K562 (cell line): ENCODE data around the gene TOMT. TPM values are rescaled to one million over a fixed set of nuclear protein-coding genes. Genes with fewer than 3 reads are reported as not detected.

Experiments
- ATAC-seq: fragments of 200-7000 bp; cut with Tn5 transposase; 3 replicates; pipeline ENCODE4 v1.9.1; 2020; ENCODE audit warnings: moderate library complexity
- BruUV-seq: library from RNA; stranded (reverse); fragments of 400-500 nt; replicated peaks from 2 replicates; lab custom pipeline; 2021; lab: Mats Ljungman, UMichigan
- CTCF ChIA-PET: fragments of 300-600 bp; formaldehyde crosslinking; extraction: SDS; loops from one replicate; lab custom pipeline; 2021; ENCODE audit warnings: low intra/inter-chr PET ratio; lab: Yijun Ruan, JAX
- POLR2A ChIA-PET: fragments of 300-600, 350-650 bp; sonication (Branson Sonifier 250); formaldehyde crosslinking; extraction: SDS; loops from one replicate; lab custom pipeline; 2021; ENCODE audit warnings: antibody characterized with exemption, inconsistent platforms; lab: Yijun Ruan, JAX
- DNase-seq, 4 experiments: peaks; one replicate each; pipeline versions ENCODE4 v3.0.0 to v3.0.0-alpha.2; 2011 to 2018; ENCODE audit warnings: low spot score in 3 of 4, mixed read lengths in 3 of 4; ENCODE audit errors: extremely low read depth in 1 of 4
- FAIRE-seq: peaks from 2 replicates; lab custom pipeline; 2011; peaks lifted over from hg19 to GRCh38; lab: Jason Lieb, UNC
- H2AFZ ChIP-seq: 2 replicates; pipeline ENCODE4 v1.6.0; 2011; ENCODE audit warnings: low read depth, low read length, control low read depth, inconsistent platforms
- H3K27ac ChIP-seq: fragments of 200-600 bp; 3 replicates; pipeline ENCODE4 v1.8.0; 2011; ENCODE audit warnings: low read depth, mild to moderate bottlenecking, control low read depth, inconsistent platforms, low read length, moderate library complexity, mixed read lengths; ENCODE audit errors: extremely low read depth
- H3K27me3 ChIP-seq, 2 experiments: fragments of 300-600 bp in 1 of 2; 2 replicates in 1 of 2; 3 replicates in 1 of 2; pipeline versions ENCODE4 v1.6.0 to v1.8.0; 2011; ENCODE audit warnings: inconsistent platforms in 2 of 2, low read length in 2 of 2, mild to moderate bottlenecking in 1 of 2, mixed read lengths in 1 of 2, moderate library complexity in 1 of 2; ENCODE audit not compliant: control insufficient read depth in 2 of 2, insufficient read depth in 2 of 2
- H3K36me3 ChIP-seq: fragments of 300-600 bp; 3 replicates; pipeline ENCODE4 v1.8.0; 2011; ENCODE audit warnings: mild to moderate bottlenecking, low read length, inconsistent platforms; ENCODE audit not compliant: control insufficient read depth, insufficient read depth
- H3K4me1 ChIP-seq, 2 experiments: fragments of 200-600 bp in 1 of 2; replicated peaks in 1 of 2; 2 replicates in 1 of 2; 3 replicates in 1 of 2; pipeline versions ENCODE4 v1.5.1 to v1.8.0; 2011; ENCODE audit warnings: inconsistent platforms in 2 of 2, low read length in 2 of 2, mild to moderate bottlenecking in 1 of 2, mixed read lengths in 1 of 2, moderate library complexity in 1 of 2; ENCODE audit not compliant: control insufficient read depth in 2 of 2, insufficient read depth in 2 of 2
- H3K4me2 ChIP-seq: 2 replicates; pipeline ENCODE4 v1.6.1; 2011; ENCODE audit warnings: low read length, control low read depth, inconsistent platforms, mixed read lengths; ENCODE audit not compliant: insufficient read depth
- H3K4me3 ChIP-seq: fragments of 200-600 bp; sonication (generic), shearing (Covaris generic); 2 replicates; pipeline ENCODE4 v1.5.1; 2016; ENCODE audit warnings: control low read depth, inconsistent platforms
- H3K79me2 ChIP-seq: fragments of 200-600 bp; 3 replicates; pipeline ENCODE4 v1.8.0; 2011; ENCODE audit warnings: low read length, inconsistent platforms; ENCODE audit not compliant: control insufficient read depth, insufficient read depth
- H3K9ac ChIP-seq, 2 experiments: 2 replicates each; pipeline versions ENCODE4 v1.6.0 to v1.6.1; 2011; ENCODE audit warnings: low read depth in 2 of 2, low read length in 2 of 2, control low read depth in 1 of 2, inconsistent platforms in 1 of 2, mild to moderate bottlenecking in 1 of 2, mixed read lengths in 1 of 2; ENCODE audit not compliant: insufficient read depth in 1 of 2
- H3K9me1 ChIP-seq: one replicate; pipeline ENCODE4 v1.6.0; 2011; ENCODE audit warnings: inconsistent platforms, mild to moderate bottlenecking, low read length, moderate library complexity; ENCODE audit not compliant: control insufficient read depth, insufficient read depth
- H3K9me3 ChIP-seq: replicated peaks from 2 replicates; pipeline ENCODE4 v1.5.1; 2011; ENCODE audit warnings: low read depth, low read length, inconsistent platforms; ENCODE audit not compliant: control insufficient read depth, insufficient read depth
- H4K20me1 ChIP-seq: replicated peaks from 2 replicates; pipeline ENCODE4 v1.6.1; 2011; ENCODE audit warnings: low read length, inconsistent platforms, mixed read lengths; ENCODE audit not compliant: control insufficient read depth, insufficient read depth
- ARNT ChIP-seq, 2 experiments: fragments of 450-650 bp; IDR thresholded peaks; 2 replicates each; pipeline ENCODE4 v1.6.1; 2016; ENCODE audit warnings: mild to moderate bottlenecking in 1 of 2
- FOXM1 ChIP-seq, 2 experiments: fragments of 450-650 bp in 1 of 2; sonication (generic) in 1 of 2; formaldehyde crosslinking in 1 of 2; IDR thresholded peaks; 2 replicates each; pipeline versions ENCODE4 v1.6.1 to v1.9.0; 2017 to 2022; ENCODE audit warnings: low read depth in 2 of 2, mild to moderate bottlenecking in 2 of 2, missing genetic modification reagents in 1 of 2, moderate library complexity in 1 of 2
- GTF2F1 ChIP-seq: IDR thresholded peaks from 2 replicates; pipeline ENCODE4 v1.6.1; 2011; ENCODE audit warnings: low read depth, low read length, improper control_type of control experiment
- LCOR ChIP-seq: sonication (generic); formaldehyde crosslinking; IDR thresholded peaks from 2 replicates; pipeline ENCODE4 v1.8.0; 2022; ENCODE audit warnings: mild to moderate bottlenecking, missing genetic modification reagents
- SUPT5H ChIP-seq: fragments of 450-650 bp; IDR thresholded peaks from 2 replicates; pipeline ENCODE4 v1.6.1; 2016
- WGBS: fragments of 100-300 bp; shearing (Covaris generic); methylation state at CpG from one replicate; pipeline ENCODE4 v1.1.6; 2016; ENCODE audit warnings: low coverage, mixed read lengths; ENCODE audit not compliant: insufficient coverage; ENCODE audit errors: missing lambda C conversion rate; 5-methylcytosine and 5-hydroxymethylcytosine counted together
- in situ Hi-C: fragments of 300-500 bp; cut with MboI; formaldehyde crosslinking; loops from 4 replicates; pipeline ENCODE4 v1.15.0; 2018; ENCODE audit warnings: inconsistent platforms, mixed read lengths
- intact Hi-C: fragments of 100-400 bp; cut with micrococcal nuclease; formaldehyde crosslinking; loops from 2 replicates; pipeline ENCODE4 v1.14.2; 2022
- polyA plus RNA-seq, 8 experiments: library from polyadenylated mRNA; depleted of rRNA in 4 of 8; stranded (reverse) in 5 of 8; unstranded in 3 of 8; fragments of >200 nt; fragmentation: Nextera tagmentation in 2 of 8; fragmentation: Illumina TruSeq in 1 of 8; extraction: Ambion mirVana in 2 of 8; extraction: Trizol in 1 of 8; gene quantifications; 2 replicates each; pipeline versions ENCODE4 v1.2.1 to v1.2.3, GENCODE V29; 2011 to 2014; ENCODE audit warnings: inconsistent platforms in 1 of 8, missing spikeins in 1 of 8
- total RNA-seq, 7 experiments: library from RNA; depleted of rRNA in 6 of 7; stranded (reverse); fragments of >200 nt in 6 of 7; fragmentation: Illumina TruSeq in 2 of 7; extraction: Trizol in 2 of 7; gene quantifications; 2 replicates each; pipeline versions ENCODE4 v1.2.1 to v1.2.3, GENCODE V29; 2011 to 2021; ENCODE audit warnings: low replicate concordance in 1 of 7
- TF ChIP-seq, protein P1 (sequence below): fragments of 250-450 bp; sonication (Bioruptor Pico); IDR thresholded peaks from 2 replicates; pipeline ENCODE4 v1.8.0; 2021; ENCODE audit warnings: mild to moderate bottlenecking, moderate library complexity
- TF ChIP-seq, protein P2 (sequence below), 2 experiments: IDR thresholded peaks; 2 replicates each; pipeline ENCODE4 v1.6.1; 2011; ENCODE audit warnings: borderline replicate concordance in 1 of 2, control low read depth in 1 of 2, low read depth in 1 of 2, low read length in 1 of 2, mild to moderate bottlenecking in 1 of 2, mixed read lengths in 1 of 2, moderate library complexity in 1 of 2; ENCODE audit not compliant: insufficient read depth in 1 of 2, insufficient read length in 1 of 2, poor library complexity in 1 of 2, severe bottlenecking in 1 of 2; ENCODE audit errors: extremely low read depth in 1 of 2
- TF ChIP-seq, protein P3 (sequence below), 2 experiments: IDR thresholded peaks; 2 replicates each; pipeline ENCODE4 v1.6.1; 2012; ENCODE audit warnings: improper control_type of control experiment in 2 of 2, low read depth in 2 of 2, low read length in 2 of 2, borderline replicate concordance in 1 of 2
- TF ChIP-seq, protein P4 (sequence below): fragments of 250-450 bp; sonication (Bioruptor Pico); IDR thresholded peaks from 2 replicates; pipeline ENCODE4 v1.8.0; 2022; ENCODE audit warnings: moderate library complexity, mild to moderate bottlenecking, inconsistent platforms

The TOMT gene
- total and polyA plus RNA-seq, 9 of the 15 experiments (the other 6 are each of a cell fraction or from before 2014, with no cell fraction given), result not detected

DNA sequence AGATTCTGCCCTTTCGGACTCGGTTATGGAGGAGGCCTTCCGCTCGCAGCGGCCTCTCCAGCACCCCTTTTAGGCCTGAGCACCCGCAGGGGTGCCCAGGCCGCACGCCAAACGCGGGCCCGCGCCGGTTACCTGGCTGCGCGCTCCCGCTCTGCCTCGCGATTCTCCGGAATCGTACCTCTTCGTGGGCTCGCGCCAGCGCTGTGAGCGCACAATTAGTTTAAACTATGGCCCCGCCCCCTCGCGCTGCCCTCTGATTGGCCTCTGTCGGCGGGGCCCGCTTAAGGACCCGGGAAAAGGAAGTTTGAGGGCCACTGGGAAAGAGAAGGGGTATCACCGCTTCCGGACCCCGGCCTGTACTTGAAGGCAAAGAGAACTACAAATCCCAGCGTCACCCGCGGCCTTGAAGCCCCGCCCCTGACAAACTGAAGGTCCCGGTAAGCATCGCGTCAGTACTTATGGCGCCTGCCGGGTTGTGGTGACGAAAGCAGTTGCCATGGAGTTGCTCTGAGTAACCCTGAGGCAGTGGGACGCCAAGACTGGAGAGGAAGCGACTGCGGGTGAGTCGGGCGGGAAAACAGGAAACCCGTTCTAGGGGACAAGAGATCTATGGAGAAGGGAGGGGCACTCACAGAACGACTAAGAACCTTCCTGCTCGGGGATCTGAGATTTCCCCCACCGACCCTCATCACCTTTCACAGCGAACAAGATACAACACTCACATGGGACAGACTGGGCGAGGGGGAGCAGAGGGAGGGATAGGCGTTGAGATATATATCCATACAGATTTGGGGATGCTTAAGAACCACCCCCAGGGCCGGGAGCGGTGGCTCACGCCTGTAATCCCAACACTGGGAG lies 25.2 kb upstream of the TOMT start, which contains the start of the genes LRRC51 and NUMA1:
Gene LRRC51, plus strand, starts transcription at position 525 of the 858 bp plus-strand sequence. CDS start 8,234 bp downstream, outside the sequence.
Gene NUMA1, minus strand, starts transcription at position 217 of the 858 bp plus-strand sequence. CDS start 44,599 bp downstream, outside the sequence.
- BruUV-seq, result no TSS peak
- ChIA-PET CTCF (no interaction called here), POLR2A (interaction anchor here (2.3 to 2.9 kb wide), 3 partner anchors 10 to 20 kb away, joined by 10 to 15 read pairs (median 10); no protein-coding TSS in a partner anchor)
- 0 out of 2 replicates have a peak, but pooled peaks cover 6% of the 10 kb centered on the region for H4K20me1 ChIP-seq
- FAIRE-seq (peak; percentile 99), ATAC-seq (peak; percentile 95), DNase-seq (peak; percentile 94 to 100 (median 94))
- intact Hi-C loops (loop anchor here (1.0 to 2.0 kb wide), 3 partner anchors 23 to 40 kb away; partner anchors contain the start of genes ANAPC15 and LAMTOR1), in situ Hi-C loops (no loop called here)
- H3K9me3 ChIP-seq, result no peaks in the 10 kb centered on the region
- peak within 1 kb of the TSS; percentile 95 for H3K4me2 ChIP-seq
- peaks cover 44% of the 10 kb centered on the region for H3K79me2 ChIP-seq
- H3K27ac ChIP-seq, result peak within 1 kb of the TSS; percentile 86
- no peaks in the 10 kb centered on the region for H3K9me1 ChIP-seq
- peaks cover 6 to 13% of the 10 kb centered on the region in 2 experiments; a peak in 3 of 5 replicates for H3K4me1 ChIP-seq
- H3K4me3 ChIP-seq, result peak within 1 kb of the TSS; percentile 70
- peak within 1 kb of the TSS; percentile 99 for H2AFZ ChIP-seq
- H3K9ac ChIP-seq, result peak within 1 kb of the TSS; percentile 82 to 94
- H3K27me3 ChIP-seq, result no peaks in the 10 kb centered on the region
- under 1% methylated on average over 56 of the region's 60 CpGs for WGBS
- H3K36me3 ChIP-seq, result peaks cover 10% of the 10 kb centered on the region; the same call in 2 of the 3 replicates
- TF ChIP-seq FOXM1 (IDR thresholded peaks at IDR 0.05; ENCODE audit: low read depth) (peak; percentile 73), FOXM1 (CRISPR knock-in tag; IDR thresholded peaks at IDR 0.05; ENCODE audit: low read depth) (no peak), SUPT5H (peak; percentile 91), LCOR (CRISPR knock-in tag) (peak; percentile 43; the same call in 1 of the 2 replicates), GTF2F1 (0 out of 2 replicates have a peak, but pooled peaks have one; percentile 33), ARNT (IDR thresholded peaks at IDR 0.05) (peak in 1 of 2 experiments; percentile 62; a peak in 1 of 4 replicates)
- TF ChIP-seq, protein P1, sequence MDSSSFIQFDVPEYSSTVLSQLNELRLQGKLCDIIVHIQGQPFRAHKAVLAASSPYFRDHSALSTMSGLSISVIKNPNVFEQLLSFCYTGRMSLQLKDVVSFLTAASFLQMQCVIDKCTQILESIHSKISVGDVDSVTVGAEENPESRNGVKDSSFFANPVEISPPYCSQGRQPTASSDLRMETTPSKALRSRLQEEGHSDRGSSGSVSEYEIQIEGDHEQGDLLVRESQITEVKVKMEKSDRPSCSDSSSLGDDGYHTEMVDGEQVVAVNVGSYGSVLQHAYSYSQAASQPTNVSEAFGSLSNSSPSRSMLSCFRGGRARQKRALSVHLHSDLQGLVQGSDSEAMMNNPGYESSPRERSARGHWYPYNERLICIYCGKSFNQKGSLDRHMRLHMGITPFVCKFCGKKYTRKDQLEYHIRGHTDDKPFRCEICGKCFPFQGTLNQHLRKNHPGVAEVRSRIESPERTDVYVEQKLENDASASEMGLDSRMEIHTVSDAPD (CRISPR knock-in tag), result no peak
- TF ChIP-seq, protein P2, sequence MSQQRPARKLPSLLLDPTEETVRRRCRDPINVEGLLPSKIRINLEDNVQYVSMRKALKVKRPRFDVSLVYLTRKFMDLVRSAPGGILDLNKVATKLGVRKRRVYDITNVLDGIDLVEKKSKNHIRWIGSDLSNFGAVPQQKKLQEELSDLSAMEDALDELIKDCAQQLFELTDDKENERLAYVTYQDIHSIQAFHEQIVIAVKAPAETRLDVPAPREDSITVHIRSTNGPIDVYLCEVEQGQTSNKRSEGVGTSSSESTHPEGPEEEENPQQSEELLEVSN (IDR thresholded peaks at IDR 0.05; ENCODE audit: borderline replicate concordance in 1 of 2, extremely low read depth in 1 of 2, insufficient read depth in 1 of 2, insufficient read length in 1 of 2, low read depth in 1 of 2, low read length in 1 of 2, poor library complexity in 1 of 2, severe bottlenecking in 1 of 2), result peak; percentile 45 to 59
- TF ChIP-seq, protein P3, sequence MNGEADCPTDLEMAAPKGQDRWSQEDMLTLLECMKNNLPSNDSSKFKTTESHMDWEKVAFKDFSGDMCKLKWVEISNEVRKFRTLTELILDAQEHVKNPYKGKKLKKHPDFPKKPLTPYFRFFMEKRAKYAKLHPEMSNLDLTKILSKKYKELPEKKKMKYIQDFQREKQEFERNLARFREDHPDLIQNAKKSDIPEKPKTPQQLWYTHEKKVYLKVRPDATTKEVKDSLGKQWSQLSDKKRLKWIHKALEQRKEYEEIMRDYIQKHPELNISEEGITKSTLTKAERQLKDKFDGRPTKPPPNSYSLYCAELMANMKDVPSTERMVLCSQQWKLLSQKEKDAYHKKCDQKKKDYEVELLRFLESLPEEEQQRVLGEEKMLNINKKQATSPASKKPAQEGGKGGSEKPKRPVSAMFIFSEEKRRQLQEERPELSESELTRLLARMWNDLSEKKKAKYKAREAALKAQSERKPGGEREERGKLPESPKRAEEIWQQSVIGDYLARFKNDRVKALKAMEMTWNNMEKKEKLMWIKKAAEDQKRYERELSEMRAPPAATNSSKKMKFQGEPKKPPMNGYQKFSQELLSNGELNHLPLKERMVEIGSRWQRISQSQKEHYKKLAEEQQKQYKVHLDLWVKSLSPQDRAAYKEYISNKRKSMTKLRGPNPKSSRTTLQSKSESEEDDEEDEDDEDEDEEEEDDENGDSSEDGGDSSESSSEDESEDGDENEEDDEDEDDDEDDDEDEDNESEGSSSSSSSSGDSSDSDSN (IDR thresholded peaks at IDR 0.05; ENCODE audit: borderline replicate concordance in 1 of 2, low read depth in 2 of 2, low read length in 2 of 2), result 0 out of 4 replicates have a peak, but pooled peaks of 1 of the 2 experiments have one; percentile 13
- TF ChIP-seq, protein P4, sequence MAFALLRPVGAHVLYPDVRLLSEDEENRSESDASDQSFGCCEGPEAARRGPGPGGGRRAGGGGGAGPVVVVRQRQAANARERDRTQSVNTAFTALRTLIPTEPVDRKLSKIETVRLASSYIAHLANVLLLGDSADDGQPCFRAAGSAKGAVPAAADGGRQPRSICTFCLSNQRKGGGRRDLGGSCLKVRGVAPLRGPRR (CRISPR knock-in tag), result no peak
